Spleen (tissue), 11 donors: ENCODE results near the gene TMEM125. TPM values are rescaled to one million over a fixed set of nuclear protein-coding genes. Genes with fewer than 3 reads are reported as not detected.

ENCODE experiments used
- DNase-seq: peaks from one replicate; pipeline ENCODE4 v3.0.0-alpha.2; 2020
- H3K27ac ChIP-seq, 8 donors: fragments of 200-600 bp; sonication (generic) in 7 of 8; 1 replicate in 4 of 8; 2 replicates in 4 of 8; pipeline versions ENCODE4 v1.5.0 to v1.8.0; 2016 to 2021; ENCODE audit warnings: inconsistent platforms in 4 of 8, mild to moderate bottlenecking in 4 of 8, moderate library complexity in 1 of 8
- H3K27me3 ChIP-seq, 7 donors: fragments of 200-600 bp; sonication (generic) in 6 of 7; replicated peaks in 1 of 7; 1 replicate in 4 of 7; 2 replicates in 3 of 7; pipeline versions ENCODE4 v1.5.0 to v1.8.0; 2016 to 2021; ENCODE audit warnings: inconsistent platforms in 3 of 7, mild to moderate bottlenecking in 1 of 7
- H3K36me3 ChIP-seq, 6 donors: fragments of 200-600 bp; sonication (generic) in 5 of 6; 1 replicate in 4 of 6; 2 replicates in 2 of 6; pipeline versions ENCODE4 v1.5.0 to v1.8.0; 2016 to 2021; ENCODE audit warnings: inconsistent platforms in 2 of 6
- H3K4me1 ChIP-seq, 6 donors: fragments of 200-600 bp; sonication (generic) in 5 of 6; 1 replicate in 3 of 6; 2 replicates in 3 of 6; pipeline versions ENCODE4 v1.5.0 to v1.8.0; 2016 to 2021; ENCODE audit warnings: inconsistent platforms in 3 of 6
- H3K4me3 ChIP-seq, 8 donors: fragments of 200-600 bp; sonication (generic) in 7 of 8; 1 replicate in 4 of 8; 2 replicates in 4 of 8; pipeline versions ENCODE4 v1.5.0 to v1.8.0; 2016 to 2021; ENCODE audit warnings: inconsistent platforms in 4 of 8, mild to moderate bottlenecking in 4 of 8, moderate library complexity in 2 of 8
- H3K9me3 ChIP-seq, 8 donors: fragments of 200-600 bp; sonication (generic) in 7 of 8; 1 replicate in 4 of 8; 2 replicates in 4 of 8; pipeline versions ENCODE4 v1.5.0 to v1.8.0; 2016 to 2021; ENCODE audit warnings: inconsistent platforms in 4 of 8
- POLR2A ChIP-seq, 3 donors: fragments of 450-650 bp; IDR thresholded peaks; one replicate each; pipeline ENCODE4 v1.5.1; 2017; ENCODE audit warnings: antibody characterized with exemption in 3 of 3, mild to moderate bottlenecking in 1 of 3
- POLR2AphosphoS5 ChIP-seq, 3 donors: sonication (generic); formaldehyde crosslinking; IDR thresholded peaks; one replicate each; pipeline ENCODE4 v1.5.1; 2017; ENCODE audit warnings: antibody characterized with exemption in 3 of 3
- WGBS, 5 donors: extraction: QIAGEN DNeasy Blood & Tissue Kit in 3 of 5; methylation state at CpG; one replicate each; pipeline versions ENCODE4 v1.1.5 to v1.1.7; 2013 to 2018; 5-methylcytosine and 5-hydroxymethylcytosine counted together
- intact Hi-C: fragments of 100-400 bp; cut with DNase I; formaldehyde crosslinking; loops from one replicate; pipeline ENCODE4 v1.15.0; 2023; ENCODE audit warnings: low total_unique reads
- polyA plus RNA-seq, 3 donors: library from polyadenylated mRNA; stranded (reverse); fragments of 200-250 nt; gene quantifications; one replicate each; pipeline ENCODE4 v1.2.1, GENCODE V29; 2013
- total RNA-seq, 7 donors: library from RNA; depleted of rRNA in 3 of 7; stranded (reverse); fragments of >200 nt in 3 of 7; fragmentation: NEBNext Ultra II Directional in 4 of 7; extraction: Animal tissue kit (Norgen Biotek cat#: 25700) in 4 of 7; gene quantifications; one replicate each; pipeline versions ENCODE4 v1.1.0 to v1.2.1, GENCODE V29; 2016 to 2021
- TF ChIP-seq, protein P1 (sequence below), 11 experiments: fragments of 200-600 bp in 7 of 11; fragments of 450-650 bp in 4 of 11; sonication (generic) in 4 of 11; IDR thresholded peaks in 8 of 11; conservative IDR thresholded peaks in 3 of 11; 1 replicate in 7 of 11; 2 replicates in 4 of 11; pipeline versions ENCODE4 v1.4.0 to v1.8.0; 2016 to 2021; ENCODE audit warnings: antibody characterized with exemption in 11 of 11, inconsistent platforms in 4 of 11, mild to moderate bottlenecking in 1 of 11
- donor health status: healthy with polysubstance abuse.
- donor health status: DM: no; HTN: no; CAD: no; lungs with moderate emphysema.
- donor health status: DM: no; HTN: no; CAD: no.
- donor health status: Bipolar disorder and iron deficiency.
- donor health status: healthy.
- donor health status: DM: no; HTN: no; CAD: no.
- donor health status: DM: yes; HTN: yes; CAD: no.

TMEM125 gene
- total and polyA plus RNA-seq, 10 donors, result 0.05 to 0.06 TPM; not detected in 8

DNA sequence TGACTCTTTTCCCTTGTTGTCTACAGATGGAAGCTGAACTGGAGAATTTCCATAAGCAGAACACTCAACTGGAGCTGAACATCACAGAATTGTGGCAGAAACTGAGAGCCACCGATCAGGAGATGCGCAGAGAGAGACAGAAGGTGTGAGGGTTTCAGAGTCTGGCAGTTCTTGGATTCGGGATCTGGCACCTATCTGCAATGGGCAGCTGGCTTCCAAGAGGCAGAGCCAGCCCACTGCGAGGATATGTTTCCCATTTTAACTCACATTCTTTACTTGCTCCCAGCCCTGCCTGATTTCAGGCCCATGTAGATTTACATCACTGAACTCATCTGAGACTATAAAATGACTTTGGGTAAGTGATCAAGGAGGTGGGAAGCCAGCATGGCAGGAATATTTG, 37.3 kb upstream of the TMEM125 start:
- no peak overlapping the region for H3K4me3 ChIP-seq
- intact Hi-C loops, result no loop called here
- no peak for TF ChIP-seq POLR2AphosphoS5 (IDR thresholded peaks at IDR 0.05)
- TF ChIP-seq, protein P1, sequence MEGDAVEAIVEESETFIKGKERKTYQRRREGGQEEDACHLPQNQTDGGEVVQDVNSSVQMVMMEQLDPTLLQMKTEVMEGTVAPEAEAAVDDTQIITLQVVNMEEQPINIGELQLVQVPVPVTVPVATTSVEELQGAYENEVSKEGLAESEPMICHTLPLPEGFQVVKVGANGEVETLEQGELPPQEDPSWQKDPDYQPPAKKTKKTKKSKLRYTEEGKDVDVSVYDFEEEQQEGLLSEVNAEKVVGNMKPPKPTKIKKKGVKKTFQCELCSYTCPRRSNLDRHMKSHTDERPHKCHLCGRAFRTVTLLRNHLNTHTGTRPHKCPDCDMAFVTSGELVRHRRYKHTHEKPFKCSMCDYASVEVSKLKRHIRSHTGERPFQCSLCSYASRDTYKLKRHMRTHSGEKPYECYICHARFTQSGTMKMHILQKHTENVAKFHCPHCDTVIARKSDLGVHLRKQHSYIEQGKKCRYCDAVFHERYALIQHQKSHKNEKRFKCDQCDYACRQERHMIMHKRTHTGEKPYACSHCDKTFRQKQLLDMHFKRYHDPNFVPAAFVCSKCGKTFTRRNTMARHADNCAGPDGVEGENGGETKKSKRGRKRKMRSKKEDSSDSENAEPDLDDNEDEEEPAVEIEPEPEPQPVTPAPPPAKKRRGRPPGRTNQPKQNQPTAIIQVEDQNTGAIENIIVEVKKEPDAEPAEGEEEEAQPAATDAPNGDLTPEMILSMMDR (IDR thresholded peaks at IDR 0.05 in 8 of 11, conservative IDR thresholded peaks at IDR 0.05 in 3 of 11), result no peak
- no peak for DNase-seq
- H3K9me3 ChIP-seq, result no peaks in the 10 kb centered on the region
- H3K27ac ChIP-seq, result no peak overlapping the region
- H3K27me3 ChIP-seq, result peaks cover 0 to 3% (median 0%) of the 10 kb centered on the region in 7 donors
- 87 to 97% (median 90%) methylated on average over 4 of the region's 4 CpGs for WGBS, 5 donors
- H3K36me3 ChIP-seq, result no peaks in the 10 kb centered on the region
- H3K4me1 ChIP-seq, result peaks cover 0 to 2% (median 0%) of the 10 kb centered on the region in 6 donors

DNA sequence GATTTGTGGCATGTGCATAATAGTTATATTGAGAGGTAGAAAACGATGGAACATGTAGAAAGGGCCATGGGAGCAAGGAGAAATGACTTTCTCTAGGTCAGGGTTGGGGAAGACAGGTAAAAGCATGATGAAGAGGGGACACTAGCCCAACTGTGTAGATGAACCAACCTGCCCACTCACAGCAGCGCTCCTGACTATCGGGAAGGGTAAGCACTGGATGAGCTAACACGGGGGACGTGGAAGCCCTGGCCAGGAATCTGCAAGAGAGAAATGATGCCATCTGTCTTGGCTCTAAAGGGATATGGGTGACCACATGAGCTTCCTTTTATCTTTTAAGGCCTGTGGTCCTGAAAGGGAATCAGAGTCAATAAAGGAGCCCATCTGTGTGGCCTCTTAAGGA, 36.2 kb upstream of the TMEM125 start:
- Histone ChIP-seq H3K4me3 (no peak overlapping the region), H3K9me3 (no peaks in the 10 kb centered on the region), H3K27ac (no peak overlapping the region), H3K36me3 (no peaks in the 10 kb centered on the region), H3K4me1 (peaks cover 5 to 10% (median 7%) of the 10 kb centered on the region in 6 donors), H3K27me3 (peaks cover 0 to 3% (median 0%) of the 10 kb centered on the region in 7 donors)
- DNase-seq, result no peak
- intact Hi-C loops, result no loop called here
- TF ChIP-seq, protein P1 (IDR thresholded peaks at IDR 0.05 in 8 of 11, conservative IDR thresholded peaks at IDR 0.05 in 3 of 11), result no peak
- TF ChIP-seq POLR2A (IDR thresholded peaks at IDR 0.05), result no peak
- TF ChIP-seq POLR2AphosphoS5 (IDR thresholded peaks at IDR 0.05), result no peak
- 86 to 89% (median 88%) methylated on average over 5 of the region's 5 CpGs for WGBS, 5 donors

DNA sequence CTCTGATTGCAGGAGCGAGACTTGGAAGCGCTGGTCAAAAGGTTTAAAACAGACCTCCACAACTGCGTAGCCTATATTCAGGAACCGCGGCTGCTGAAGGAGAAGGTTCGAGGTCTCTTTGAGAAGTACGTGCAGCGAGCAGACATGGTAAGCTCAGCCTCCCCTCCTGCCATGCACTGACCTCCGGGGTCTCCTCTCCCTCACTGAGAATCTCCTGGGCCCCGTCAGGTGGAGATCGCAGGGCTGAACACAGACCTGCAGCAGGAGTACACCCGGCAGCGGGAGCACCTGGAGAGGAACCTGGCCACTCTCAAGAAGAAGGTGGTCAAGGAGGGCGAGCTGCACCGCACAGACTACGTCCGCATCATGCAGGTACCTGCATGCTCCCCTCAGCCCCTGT, 35.5 kb upstream of the TMEM125 start:
- Histone ChIP-seq H3K36me3 (no peaks in the 10 kb centered on the region), H3K27ac (no peak overlapping the region), H3K27me3 (peaks cover 0 to 3% (median 0%) of the 10 kb centered on the region in 7 donors), H3K4me3 (no peak overlapping the region), H3K4me1 (peaks cover 10 to 16% (median 14%) of the 10 kb centered on the region in 6 donors), H3K9me3 (no peaks in the 10 kb centered on the region)
- TF ChIP-seq, protein P1 (IDR thresholded peaks at IDR 0.05 in 8 of 11, conservative IDR thresholded peaks at IDR 0.05 in 3 of 11), result no peak
- TF ChIP-seq POLR2AphosphoS5 (IDR thresholded peaks at IDR 0.05), result no peak
- no peak for TF ChIP-seq POLR2A (IDR thresholded peaks at IDR 0.05)
- 92 to 97% (median 94%) methylated on average over 15 to 17 of the region's 17 CpGs for WGBS, 5 donors
- intact Hi-C loops, result no loop called here
- DNase-seq, result no peak

DNA sequence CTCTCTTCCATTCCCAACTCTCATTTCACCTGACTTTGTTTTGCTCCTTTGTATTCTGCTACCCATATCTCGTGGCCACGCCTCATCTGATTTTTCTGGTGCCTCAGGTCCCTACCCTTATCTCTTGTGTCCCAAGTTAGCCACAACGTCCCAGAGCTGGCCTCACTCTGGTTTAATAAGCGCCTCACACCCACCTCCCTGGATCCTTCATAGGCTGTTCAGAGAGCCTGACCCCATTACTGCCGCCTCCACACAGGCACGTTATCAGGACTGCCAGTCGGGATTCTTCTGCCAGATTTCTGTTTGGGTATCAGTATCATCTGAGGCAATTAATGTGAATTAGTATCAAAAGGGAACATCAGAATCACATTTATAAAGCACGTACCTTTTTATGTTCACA, 34.7 kb upstream of the TMEM125 start:
- no peaks in the 10 kb centered on the region for H3K36me3 ChIP-seq
- no peak overlapping the region for H3K4me3 ChIP-seq
- no peak overlapping the region for H3K27ac ChIP-seq
- intact Hi-C loops, result no loop called here
- peaks cover 0 to 3% (median 0%) of the 10 kb centered on the region in 7 donors for H3K27me3 ChIP-seq
- H3K9me3 ChIP-seq, result no peaks in the 10 kb centered on the region
- no peak for DNase-seq
- WGBS, 5 donors, result 83 to 92% (median 87%) methylated on average over 8 of the region's 8 CpGs
- H3K4me1 ChIP-seq, result peaks cover 12 to 24% (median 20%) of the 10 kb centered on the region in 6 donors
- TF ChIP-seq POLR2A (IDR thresholded peaks at IDR 0.05), result no peak
